MM.1S (cell line): ENCODE measurements around the gene PRF1.

Source experiments
- DNase-seq: peaks from one replicate; pipeline ENCODE4 v3.0.0-alpha.2; 2015
- H2AFZ ChIP-seq: fragments of 300-600 bp; sonication (generic); 2 replicates; pipeline ENCODE4 v1.6.0; 2016; ENCODE audit warnings: antibody characterized with exemption, low read length
- H3F3A ChIP-seq: fragments of 300-600 bp; sonication (generic); 2 replicates; pipeline ENCODE4 v1.6.1; 2016; ENCODE audit warnings: mild to moderate bottlenecking, antibody characterized with exemption, low read length, moderate library complexity, mixed read lengths; ENCODE audit not compliant: insufficient read depth
- H3K27ac ChIP-seq: fragments of 300-600 bp; sonication (generic); 2 replicates; pipeline ENCODE4 v1.5.1; 2016; ENCODE audit warnings: mild to moderate bottlenecking, low read length
- H3K27me3 ChIP-seq: fragments of 300-600 bp; sonication (generic); replicated peaks from 2 replicates; pipeline ENCODE4 v1.6.0; 2016; ENCODE audit warnings: low read length; ENCODE audit not compliant: insufficient read depth
- H3K36me3 ChIP-seq: fragments of 300-600 bp; sonication (generic); replicated peaks from 2 replicates; pipeline ENCODE4 v1.6.1; 2016; ENCODE audit warnings: mild to moderate bottlenecking, low read length, mixed read lengths; ENCODE audit not compliant: insufficient read depth
- H3K4me1 ChIP-seq: fragments of 300-600 bp; sonication (generic); 2 replicates; pipeline ENCODE4 v1.6.1; 2016; ENCODE audit warnings: low read length, mixed read lengths
- H3K4me2 ChIP-seq: fragments of 300-600 bp; sonication (generic); 2 replicates; pipeline ENCODE4 v1.6.0; 2016; ENCODE audit warnings: low read depth, low read length
- H3K4me3 ChIP-seq: fragments of 300-600 bp; sonication (generic); 2 replicates; pipeline ENCODE4 v1.5.1; 2016; ENCODE audit warnings: low read length, mixed read lengths
- H3K79me2 ChIP-seq: fragments of 300-600 bp; sonication (generic); 2 replicates; pipeline ENCODE4 v1.6.1; 2016; ENCODE audit warnings: mixed run types, low read length, mixed read lengths
- H3K9ac ChIP-seq: fragments of 300-600 bp; sonication (generic); 2 replicates; pipeline ENCODE4 v1.6.1; 2016; ENCODE audit warnings: low read length, mixed read lengths
- H3K9me2 ChIP-seq: fragments of 300-600 bp; sonication (generic); replicated peaks from 2 replicates; pipeline ENCODE4 v1.6.1; 2016; ENCODE audit warnings: mild to moderate bottlenecking, low read length, mixed read lengths; ENCODE audit not compliant: insufficient read depth
- H3K9me3 ChIP-seq: fragments of 300-600 bp; sonication (generic); replicated peaks from 2 replicates; pipeline ENCODE4 v1.6.1; 2016; ENCODE audit warnings: mild to moderate bottlenecking, low read length, mixed read lengths; ENCODE audit not compliant: insufficient read depth
- H4K20me1 ChIP-seq: fragments of 300-600 bp; sonication (generic); 2 replicates; pipeline ENCODE4 v1.6.1; 2016; ENCODE audit warnings: mild to moderate bottlenecking, low read length, moderate library complexity, mixed read lengths; ENCODE audit not compliant: insufficient read depth
- EZH2 ChIP-seq: fragments of 300-600 bp; sonication (generic); optimal IDR thresholded peaks from 2 replicates; pipeline ENCODE3; 2017; ENCODE audit warnings: low read depth, mild to moderate bottlenecking, antibody characterized with exemption, low read length, mixed read lengths
- EZH2phosphoT487 ChIP-seq: fragments of 300-600 bp; sonication (generic); IDR thresholded peaks from 2 replicates; pipeline ENCODE4 v1.6.1; 2018; ENCODE audit warnings: antibody characterized with exemption, low read length
- TF ChIP-seq, protein P1 (sequence below): fragments of 300-600 bp; sonication (generic); IDR thresholded peaks from 2 replicates; pipeline ENCODE4 v1.5.1; 2016; ENCODE audit warnings: antibody characterized with exemption, low read length, mixed read lengths

Gene PRF1

DNA sequence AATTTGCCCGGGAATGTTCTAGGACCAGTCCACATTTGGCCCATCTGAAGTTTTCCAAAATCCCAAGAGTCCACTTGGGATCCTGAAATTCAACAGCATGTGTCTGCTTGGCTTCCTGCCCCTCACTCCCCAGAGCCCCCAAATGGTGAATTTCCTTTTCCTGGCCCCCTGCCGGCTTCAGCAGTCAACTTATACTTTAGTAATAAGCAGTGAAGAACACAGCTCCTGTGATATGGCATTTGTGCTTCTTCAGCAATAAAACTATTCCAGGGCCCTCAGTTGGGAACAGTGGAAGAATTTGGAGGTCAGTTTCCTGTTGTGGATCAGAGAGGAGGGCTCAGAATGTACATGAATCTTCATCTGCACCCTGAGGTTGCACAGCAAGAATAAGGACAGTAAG is 51.1 kb downstream of the PRF1 start:
- Histone ChIP-seq H3K9me3 (no peaks in the 10 kb centered on the region), H3K27me3 (no peaks in the 10 kb centered on the region), H2AFZ (no peak overlapping the region), H3K4me1 (0 out of 2 replicates have a peak, but pooled peaks cover 3% of the 10 kb centered on the region), H3K36me3 (peaks cover 2% of the 10 kb centered on the region; the same call in 1 of the 2 replicates), H3K9me2 (no peaks in the 10 kb centered on the region), H3K27ac (no peak overlapping the region), H3K4me2 (no peak overlapping the region), H3K4me3 (no peak overlapping the region), H3K79me2 (peaks cover 9% of the 10 kb centered on the region; the same call in 1 of the 2 replicates), H3K9ac (no peak overlapping the region), H4K20me1 (no peaks in the 10 kb centered on the region), H3F3A (peaks cover 7% of the 10 kb centered on the region; the same call in 1 of the 2 replicates)
- TF ChIP-seq EZH2 (no peak), EZH2phosphoT487 (no peak)
- TF ChIP-seq, protein P1, sequence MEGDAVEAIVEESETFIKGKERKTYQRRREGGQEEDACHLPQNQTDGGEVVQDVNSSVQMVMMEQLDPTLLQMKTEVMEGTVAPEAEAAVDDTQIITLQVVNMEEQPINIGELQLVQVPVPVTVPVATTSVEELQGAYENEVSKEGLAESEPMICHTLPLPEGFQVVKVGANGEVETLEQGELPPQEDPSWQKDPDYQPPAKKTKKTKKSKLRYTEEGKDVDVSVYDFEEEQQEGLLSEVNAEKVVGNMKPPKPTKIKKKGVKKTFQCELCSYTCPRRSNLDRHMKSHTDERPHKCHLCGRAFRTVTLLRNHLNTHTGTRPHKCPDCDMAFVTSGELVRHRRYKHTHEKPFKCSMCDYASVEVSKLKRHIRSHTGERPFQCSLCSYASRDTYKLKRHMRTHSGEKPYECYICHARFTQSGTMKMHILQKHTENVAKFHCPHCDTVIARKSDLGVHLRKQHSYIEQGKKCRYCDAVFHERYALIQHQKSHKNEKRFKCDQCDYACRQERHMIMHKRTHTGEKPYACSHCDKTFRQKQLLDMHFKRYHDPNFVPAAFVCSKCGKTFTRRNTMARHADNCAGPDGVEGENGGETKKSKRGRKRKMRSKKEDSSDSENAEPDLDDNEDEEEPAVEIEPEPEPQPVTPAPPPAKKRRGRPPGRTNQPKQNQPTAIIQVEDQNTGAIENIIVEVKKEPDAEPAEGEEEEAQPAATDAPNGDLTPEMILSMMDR, result no peak
- DNase-seq, result no peak

DNA sequence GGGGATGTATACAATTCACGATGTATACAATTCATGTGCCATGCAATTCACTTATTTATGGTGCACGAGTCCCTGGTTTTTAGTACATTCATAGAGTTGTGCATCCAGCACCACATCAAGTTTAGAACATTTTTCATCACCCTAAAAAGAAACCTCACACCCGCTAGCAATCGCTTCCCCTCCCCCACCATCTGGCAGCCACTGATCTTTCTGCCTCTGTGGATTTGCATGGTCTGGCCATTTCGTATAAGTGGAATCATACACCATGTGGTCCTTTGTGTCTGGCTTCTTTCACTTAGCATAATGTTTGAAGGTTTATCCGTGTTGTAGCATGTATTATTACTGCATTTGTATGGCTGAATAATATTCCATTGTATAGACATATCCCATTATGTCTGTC is 52.1 kb downstream of the PRF1 start:
- peaks cover 7% of the 10 kb centered on the region; the same call in 1 of the 2 replicates for H3F3A ChIP-seq
- TF ChIP-seq EZH2 (no peak), EZH2phosphoT487 (no peak)
- TF ChIP-seq, protein P1, result no peak
- H3K27ac ChIP-seq, result no peak overlapping the region
- no peak overlapping the region for H2AFZ ChIP-seq
- H4K20me1 ChIP-seq, result no peaks in the 10 kb centered on the region
- DNase-seq, result no peak
- H3K4me2 ChIP-seq, result no peak overlapping the region
- peaks cover 2% of the 10 kb centered on the region; the same call in 1 of the 2 replicates for H3K36me3 ChIP-seq
- H3K79me2 ChIP-seq, result peaks cover 9% of the 10 kb centered on the region; the same call in 1 of the 2 replicates
- H3K9me2 ChIP-seq, result no peaks in the 10 kb centered on the region
- H3K9me3 ChIP-seq, result no peaks in the 10 kb centered on the region
- no peak overlapping the region for H3K9ac ChIP-seq
- no peak overlapping the region for H3K4me3 ChIP-seq
- H3K27me3 ChIP-seq, result no peaks in the 10 kb centered on the region
- 0 out of 2 replicates have a peak, but pooled peaks cover 3% of the 10 kb centered on the region for H3K4me1 ChIP-seq

DNA sequence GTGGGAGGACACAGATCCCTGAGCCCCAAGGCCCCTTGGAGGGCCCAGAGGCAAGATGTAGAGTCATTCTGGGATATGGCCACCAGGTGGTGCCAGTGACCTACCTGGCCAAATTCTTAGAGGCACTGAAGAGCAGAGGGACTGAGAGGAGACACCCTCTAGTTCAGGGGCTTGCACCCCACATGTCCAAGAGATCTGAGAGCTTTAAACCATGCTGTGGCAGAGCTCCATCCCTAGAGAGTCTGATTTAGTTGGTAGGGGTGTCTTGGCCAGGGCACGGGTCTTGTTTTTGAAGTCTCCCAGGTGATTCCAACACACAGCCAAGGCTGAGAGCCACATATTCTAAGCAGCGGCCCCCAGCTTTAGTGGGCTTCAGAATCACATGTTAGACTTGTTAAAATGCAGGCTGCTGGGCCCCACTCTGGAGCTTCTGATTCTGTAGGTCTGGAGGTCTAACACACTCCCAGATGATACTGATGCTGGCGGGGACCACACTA is 52.5 kb downstream of the PRF1 start:
- H3K9ac ChIP-seq, result no peak overlapping the region
- H3K9me3 ChIP-seq, result no peaks in the 10 kb centered on the region
- no peaks in the 10 kb centered on the region; the same call in 1 of the 2 replicates for H3K36me3 ChIP-seq
- no peak overlapping the region for H3K27ac ChIP-seq
- H3K79me2 ChIP-seq, result peaks cover 9% of the 10 kb centered on the region; the same call in 1 of the 2 replicates
- H2AFZ ChIP-seq, result no peak overlapping the region
- TF ChIP-seq EZH2phosphoT487, result no peak
- TF ChIP-seq, protein P1, result peak; percentile 92
- DNase-seq, result peak; percentile 47
- peaks cover 7% of the 10 kb centered on the region; the same call in 1 of the 2 replicates for H3F3A ChIP-seq
- H3K9me2 ChIP-seq, result no peaks in the 10 kb centered on the region
- H3K4me3 ChIP-seq, result no peak overlapping the region
- H4K20me1 ChIP-seq, result no peaks in the 10 kb centered on the region
- H3K27me3 ChIP-seq, result no peaks in the 10 kb centered on the region
- H3K4me2 ChIP-seq, result no peak overlapping the region
- 0 out of 2 replicates have a peak, but pooled peaks cover 3% of the 10 kb centered on the region for H3K4me1 ChIP-seq
